Measurements from ENCODE around the gene CALCA. TPM values are rescaled to one million over a fixed set of nuclear protein-coding genes. Genes with fewer than 3 reads are reported as not detected.
A peak's percentile ranks its signal among the peaks of the same experiment; 100 is the strongest.
"Not testable (repeated sequence)": the region's sequence is repeated elsewhere in the genome, so short reads cannot be mapped to it uniquely, and the experiment has no call there.

CALCA gene, protein sequence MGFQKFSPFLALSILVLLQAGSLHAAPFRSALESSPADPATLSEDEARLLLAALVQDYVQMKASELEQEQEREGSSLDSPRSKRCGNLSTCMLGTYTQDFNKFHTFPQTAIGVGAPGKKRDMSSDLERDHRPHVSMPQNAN
- not detected for total RNA-seq

DNA sequence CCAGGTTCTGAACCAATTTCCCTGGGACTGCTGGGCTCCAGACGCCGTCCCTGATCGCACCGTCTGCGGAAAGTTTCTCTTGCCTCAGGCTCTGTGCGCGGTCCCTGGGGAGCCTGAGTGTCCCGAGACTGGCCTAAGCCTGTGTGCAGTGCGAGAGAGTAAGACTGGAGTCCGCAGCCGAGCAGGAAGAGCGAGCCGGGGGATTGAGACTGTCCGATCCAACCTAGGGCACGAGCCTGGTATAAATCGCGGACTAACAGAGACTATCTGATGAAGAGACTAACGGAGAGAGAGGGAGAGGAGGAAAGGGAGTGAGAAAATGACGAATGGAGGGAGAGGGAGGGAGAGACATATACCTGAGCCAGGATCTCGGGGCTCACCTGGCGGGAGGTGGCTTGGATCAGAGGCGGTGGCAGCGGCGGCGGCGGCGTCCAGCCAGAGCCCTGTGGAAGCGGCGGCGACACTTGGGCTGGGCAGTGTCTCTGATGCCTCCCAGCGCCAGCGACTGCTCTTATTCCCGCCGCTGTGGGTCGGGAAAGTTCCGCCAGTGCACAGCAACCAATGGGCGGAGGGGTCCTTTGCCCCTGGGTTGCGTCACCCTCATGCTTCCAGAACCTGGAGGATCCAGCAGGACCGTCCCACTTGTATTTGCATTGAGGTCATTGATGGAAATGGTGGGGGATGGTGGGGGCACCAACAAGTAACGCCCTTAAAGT is at the start of gene CALCA:
Gene CALCA, minus strand, starts transcription at position 487 of the 716 bp plus-strand sequence. CDS start 1,159 bp downstream, outside the sequence.
- Mint-ChIP-seq H3K36me3 (no peaks in the 10 kb centered on the region), H3K27ac (no peak within 1 kb of the TSS), H3K27me3 (peaks cover 58 to 67% of the 10 kb centered on the region in 2 donors), H3K9me3 (no peaks in the 10 kb centered on the region), H3K4me1 (ENCODE audit: low read depth in 2 of 2) (peaks cover 21 to 24% of the 10 kb centered on the region in 2 donors), H3K4me3 (peak within 1 kb of the TSS; percentile 67)
- ATAC-seq (no peak), DNase-seq (ENCODE audit: low spot score) (no peak)

DNA sequence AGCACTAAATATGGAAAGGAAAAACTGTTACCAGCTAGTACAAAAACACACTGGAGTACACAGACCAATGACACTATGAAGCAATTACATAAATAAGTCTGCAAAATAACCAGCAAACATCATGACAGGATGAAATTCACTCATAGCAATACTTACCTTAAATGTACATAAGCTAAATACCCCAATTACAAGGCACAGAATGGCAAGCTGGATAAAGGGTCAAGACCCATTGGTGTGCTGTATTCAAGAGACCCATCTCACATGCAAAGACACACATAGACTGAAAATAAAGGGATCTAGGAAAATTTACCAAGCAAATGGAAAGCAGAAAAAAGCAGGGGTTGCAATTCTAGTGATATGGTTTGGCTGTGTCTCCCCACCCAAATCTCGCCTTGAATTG is 44.0 kb upstream of the CALCA start:
- no peak for DNase-seq (ENCODE audit: low spot score)
- H3K4me1 Mint-ChIP-seq (ENCODE audit: low read depth in 2 of 2), result no peaks in the 10 kb centered on the region

DNA sequence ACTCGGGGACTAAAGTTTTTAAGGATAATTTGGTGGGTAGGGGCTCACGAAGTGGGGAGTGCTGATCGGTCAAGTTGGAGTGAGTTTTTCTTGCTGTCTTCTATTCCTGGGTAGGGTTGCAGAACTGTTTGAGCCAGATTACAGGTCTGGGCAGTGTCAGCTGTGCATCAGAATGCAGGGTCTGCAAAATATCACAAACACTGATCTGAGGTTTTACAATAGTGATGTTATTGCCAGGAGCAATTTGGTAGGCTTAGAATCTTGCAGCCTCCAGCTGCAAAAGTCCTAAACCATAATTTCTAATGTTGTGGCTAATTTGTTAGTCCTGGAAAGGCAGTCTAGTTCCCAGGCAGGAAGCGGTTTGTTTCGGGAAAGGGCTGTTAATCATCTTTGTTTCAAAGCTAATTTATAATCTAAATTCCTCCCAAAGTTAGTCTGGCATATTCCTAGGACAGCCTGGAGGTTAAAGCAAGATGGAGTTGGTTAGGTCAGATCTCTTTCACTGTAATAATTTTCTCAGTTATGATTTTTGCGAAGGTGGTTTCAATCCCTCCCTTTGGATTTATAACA is 39.7 kb upstream of the CALCA start:
- ATAC-seq (no peak), DNase-seq (ENCODE audit: low spot score) (no peak)
- no peaks in the 10 kb centered on the region for H3K4me1 Mint-ChIP-seq (ENCODE audit: low read depth in 2 of 2)
- no peak overlapping the region for H3K27ac Mint-ChIP-seq
- H3K9me3 Mint-ChIP-seq, result peaks cover 10% of the 10 kb centered on the region
- peaks cover 22 to 51% of the 10 kb centered on the region in 2 donors for H3K27me3 Mint-ChIP-seq
- H3K36me3 Mint-ChIP-seq, result peaks cover 19% of the 10 kb centered on the region
- H3K4me3 Mint-ChIP-seq, result no peak overlapping the region

More for the DNA sequence above, 44.0 kb upstream of the CALCA start:
- no peak overlapping the region for H3K4me3 Mint-ChIP-seq
- peaks cover 21 to 59% of the 10 kb centered on the region in 2 donors for H3K27me3 Mint-ChIP-seq
- H3K9me3 Mint-ChIP-seq, result peaks cover 13% of the 10 kb centered on the region
- peaks cover 40% of the 10 kb centered on the region for H3K36me3 Mint-ChIP-seq
- ATAC-seq, result no peak
- no peak overlapping the region for H3K27ac Mint-ChIP-seq

DNA sequence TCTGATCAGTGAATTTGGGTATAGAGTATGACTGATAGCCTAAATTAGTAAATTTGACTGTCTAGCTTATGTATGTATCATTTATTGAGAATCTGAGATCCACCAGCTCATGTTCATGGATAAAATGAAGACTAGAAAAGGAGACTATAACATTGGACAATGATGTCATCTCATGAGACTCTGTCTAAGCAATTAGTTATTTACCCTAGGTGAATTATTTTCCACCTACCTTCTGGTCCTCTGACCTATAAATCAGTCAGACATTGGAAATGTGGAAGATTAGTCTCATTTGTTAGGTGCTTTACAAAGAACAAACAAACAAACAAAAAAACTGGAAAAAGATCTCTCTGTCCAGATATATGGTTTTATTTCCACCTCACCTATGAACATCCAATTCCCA is 38.7 kb upstream of the CALCA start:
- Mint-ChIP-seq H3K4me1 (ENCODE audit: low read depth in 2 of 2) (no peaks in the 10 kb centered on the region), H3K9me3 (peaks cover 5% of the 10 kb centered on the region), H3K36me3 (peaks cover 10% of the 10 kb centered on the region), H3K27ac (no peak overlapping the region), H3K4me3 (no peak overlapping the region), H3K27me3 (peaks cover 19 to 49% of the 10 kb centered on the region in 2 donors)
- no peak for DNase-seq (ENCODE audit: low spot score)
- ATAC-seq, result no peak

DNA sequence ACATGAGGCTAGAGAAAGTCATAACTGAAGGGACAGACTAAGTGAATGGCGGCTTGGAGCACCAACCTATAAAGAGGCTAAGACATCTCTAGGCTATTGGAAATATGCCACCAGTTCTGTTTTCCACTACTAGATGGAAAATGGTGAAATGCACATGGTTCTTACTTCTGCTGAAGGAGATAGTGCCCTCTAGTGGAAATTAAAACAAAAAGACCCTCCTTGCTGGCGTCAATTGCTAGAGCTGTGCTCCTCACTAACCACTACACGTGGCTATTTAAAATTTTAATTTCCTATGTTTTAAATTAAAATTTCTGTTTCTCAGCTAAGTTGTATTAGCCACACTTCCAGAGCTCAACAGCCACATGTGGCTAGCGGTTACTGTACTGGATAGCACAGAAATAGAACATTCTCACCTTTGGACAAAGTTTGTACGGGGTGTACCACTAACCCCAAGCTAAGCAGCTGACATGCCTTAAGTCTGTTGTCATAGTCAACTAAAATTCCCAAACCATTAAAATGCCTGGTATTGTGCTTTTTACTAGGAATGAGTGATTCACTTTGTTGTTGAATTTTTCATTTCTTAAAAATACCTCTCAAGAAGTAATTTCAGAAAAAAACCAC is 34.1 kb upstream of the CALCA start:
- no peak for DNase-seq (ENCODE audit: low spot score)
- H3K4me1 Mint-ChIP-seq (ENCODE audit: low read depth in 2 of 2), result no peaks in the 10 kb centered on the region

DNA sequence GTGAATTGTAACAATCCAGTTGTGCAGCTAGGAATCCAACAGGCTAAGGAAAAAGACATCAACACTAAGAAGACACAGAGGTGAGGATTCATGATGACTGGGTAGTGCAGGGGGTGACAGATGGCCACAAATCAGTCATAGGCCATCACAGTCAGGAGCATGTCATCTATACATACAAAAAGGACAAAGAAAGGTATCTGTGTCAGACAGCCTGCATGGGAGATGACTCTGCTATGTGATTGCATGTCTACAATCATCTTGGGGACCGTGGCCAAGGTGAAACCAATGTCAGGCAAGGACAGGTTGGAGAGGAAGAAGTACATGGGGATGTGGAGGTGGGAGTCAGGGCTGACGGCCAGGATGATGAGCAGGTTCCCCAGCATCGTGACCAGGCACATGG is 16.0 kb upstream of the CALCA start:
- not testable (repeated sequence) for ATAC-seq; H3K4me1 Mint-ChIP-seq (ENCODE audit: low read depth in 2 of 2); H3K4me3 Mint-ChIP-seq; H3K9me3 Mint-ChIP-seq; H3K36me3 Mint-ChIP-seq; DNase-seq (ENCODE audit: low spot score); H3K27ac Mint-ChIP-seq
- H3K27me3 Mint-ChIP-seq, result peaks cover 8 to 19% of the 10 kb centered on the region in 2 donors

More for the DNA sequence above, 34.1 kb upstream of the CALCA start:
- no peak for ATAC-seq
- Mint-ChIP-seq H3K9me3 (no peaks in the 10 kb centered on the region), H3K27me3 (peaks cover 24 to 48% of the 10 kb centered on the region in 2 donors), H3K36me3 (no peaks in the 10 kb centered on the region), H3K4me3 (no peak overlapping the region), H3K27ac (no peak overlapping the region)

DNA sequence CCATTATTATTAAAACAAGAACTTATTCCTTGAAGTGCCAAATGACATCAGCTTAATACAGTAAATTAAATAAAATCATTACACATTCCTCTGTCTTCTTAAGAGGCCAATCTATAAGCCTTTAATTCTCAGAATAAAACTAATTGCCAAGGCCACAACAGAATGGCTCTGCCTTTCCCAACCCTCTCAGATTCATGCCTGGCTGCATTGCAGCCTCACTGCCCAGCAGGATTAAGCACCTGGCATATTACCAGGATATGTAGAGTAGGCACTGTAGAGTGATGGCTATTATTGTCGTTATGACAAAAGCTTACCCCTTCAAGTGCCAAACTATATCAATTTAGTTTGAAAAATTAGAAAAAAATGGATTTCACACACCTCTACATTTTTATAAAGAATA is 9.4 kb upstream of the CALCA start:
- Mint-ChIP-seq H3K27me3 (peaks cover 25 to 26% of the 10 kb centered on the region in 2 donors), H3K4me1 (ENCODE audit: low read depth in 2 of 2) (no peaks in the 10 kb centered on the region), H3K36me3 (no peaks in the 10 kb centered on the region), H3K9me3 (no peaks in the 10 kb centered on the region), H3K27ac (no peak overlapping the region), H3K4me3 (no peak overlapping the region)
- DNase-seq (ENCODE audit: low spot score) (no peak), ATAC-seq (no peak)

DNA sequence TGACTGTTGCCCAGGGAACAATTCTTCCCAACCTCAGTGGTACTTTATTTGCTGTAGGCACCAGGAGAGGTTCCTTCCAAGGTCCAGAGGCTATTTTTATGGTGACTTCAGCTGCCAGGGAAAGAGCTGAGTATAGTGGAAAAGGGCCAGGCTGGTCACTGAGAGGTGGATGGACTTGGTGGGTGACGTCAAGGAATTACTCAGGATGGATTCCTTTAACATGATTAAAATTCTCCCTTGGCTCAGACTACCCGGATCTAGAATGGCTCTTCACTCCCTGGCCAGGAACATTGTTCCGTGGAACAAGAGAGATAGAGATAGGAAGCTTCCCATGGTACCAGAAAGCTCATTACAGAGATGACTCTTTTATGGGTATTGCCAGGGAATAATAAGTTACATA is 8.7 kb upstream of the CALCA start:
- Mint-ChIP-seq H3K4me1 (ENCODE audit: low read depth in 2 of 2) (no peaks in the 10 kb centered on the region), H3K36me3 (no peaks in the 10 kb centered on the region), H3K9me3 (no peaks in the 10 kb centered on the region), H3K4me3 (no peak overlapping the region), H3K27me3 (peaks cover 29 to 32% of the 10 kb centered on the region in 2 donors), H3K27ac (no peak overlapping the region)
- no peak for ATAC-seq
- DNase-seq (ENCODE audit: low spot score), result no peak

DNA sequence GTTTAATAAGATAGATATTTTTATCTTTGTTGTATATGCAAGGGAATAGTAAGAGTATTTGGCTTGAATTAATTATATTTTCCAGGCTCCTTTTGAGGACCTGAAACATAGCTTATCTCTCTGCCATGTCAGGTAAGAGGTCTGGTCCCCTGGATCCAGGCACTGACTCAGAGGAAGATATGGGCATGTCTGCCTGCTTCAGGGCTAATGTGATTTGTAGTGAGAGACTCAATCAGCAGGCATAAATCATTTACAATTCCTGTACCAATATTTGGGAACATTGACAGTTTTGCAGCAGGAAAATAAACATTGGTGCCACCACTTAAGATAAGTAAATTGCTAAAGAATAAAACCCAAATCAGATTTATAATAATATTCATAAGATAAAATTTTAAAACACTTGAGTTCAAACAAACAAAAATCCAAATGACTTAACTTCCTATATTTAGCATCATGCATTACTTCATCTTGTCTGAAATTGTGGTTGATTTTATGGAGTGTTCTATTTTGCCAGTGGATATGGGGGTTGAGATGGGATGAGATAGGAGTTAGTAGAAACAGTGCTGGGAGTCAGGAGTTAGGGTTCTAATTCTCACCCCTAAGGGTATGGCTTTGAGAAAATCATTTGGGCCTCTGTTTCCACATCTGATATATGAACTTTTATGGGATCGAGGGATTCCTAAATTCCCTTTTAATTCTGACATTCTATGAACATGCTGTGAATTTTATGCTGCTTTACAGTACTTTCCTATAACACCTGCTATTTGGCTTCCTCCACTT is 5.1 kb upstream of the CALCA start:
- Mint-ChIP-seq H3K4me1 (ENCODE audit: low read depth in 2 of 2) (peaks cover 17 to 19% of the 10 kb centered on the region in 2 donors), H3K27ac (no peak overlapping the region), H3K4me3 (no peak overlapping the region), H3K27me3 (peaks cover 48 to 54% of the 10 kb centered on the region in 2 donors), H3K36me3 (no peaks in the 10 kb centered on the region), H3K9me3 (no peaks in the 10 kb centered on the region)
- ATAC-seq, result no peak
- DNase-seq (ENCODE audit: low spot score), result no peak

DNA sequence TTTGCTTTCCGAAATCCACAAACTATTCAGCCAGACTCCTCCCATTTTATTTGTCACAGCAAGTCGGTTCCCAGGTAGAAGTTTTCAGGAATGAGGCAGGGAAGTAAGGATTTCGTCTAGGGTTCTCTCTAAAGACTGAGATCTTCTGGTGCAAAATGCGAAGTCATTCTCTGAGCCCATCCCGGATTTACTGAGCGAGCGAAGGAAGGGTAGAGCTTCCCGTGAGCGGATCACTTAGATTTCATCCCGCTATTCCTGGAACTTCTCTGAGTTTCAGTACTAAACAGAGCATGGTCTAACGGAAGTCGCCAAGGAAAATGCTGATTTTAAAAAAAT is 3.1 kb upstream of the CALCA start:
- no peak overlapping the region for H3K27ac Mint-ChIP-seq
- H3K27me3 Mint-ChIP-seq, result peaks cover 53 to 59% of the 10 kb centered on the region in 2 donors

DNA sequence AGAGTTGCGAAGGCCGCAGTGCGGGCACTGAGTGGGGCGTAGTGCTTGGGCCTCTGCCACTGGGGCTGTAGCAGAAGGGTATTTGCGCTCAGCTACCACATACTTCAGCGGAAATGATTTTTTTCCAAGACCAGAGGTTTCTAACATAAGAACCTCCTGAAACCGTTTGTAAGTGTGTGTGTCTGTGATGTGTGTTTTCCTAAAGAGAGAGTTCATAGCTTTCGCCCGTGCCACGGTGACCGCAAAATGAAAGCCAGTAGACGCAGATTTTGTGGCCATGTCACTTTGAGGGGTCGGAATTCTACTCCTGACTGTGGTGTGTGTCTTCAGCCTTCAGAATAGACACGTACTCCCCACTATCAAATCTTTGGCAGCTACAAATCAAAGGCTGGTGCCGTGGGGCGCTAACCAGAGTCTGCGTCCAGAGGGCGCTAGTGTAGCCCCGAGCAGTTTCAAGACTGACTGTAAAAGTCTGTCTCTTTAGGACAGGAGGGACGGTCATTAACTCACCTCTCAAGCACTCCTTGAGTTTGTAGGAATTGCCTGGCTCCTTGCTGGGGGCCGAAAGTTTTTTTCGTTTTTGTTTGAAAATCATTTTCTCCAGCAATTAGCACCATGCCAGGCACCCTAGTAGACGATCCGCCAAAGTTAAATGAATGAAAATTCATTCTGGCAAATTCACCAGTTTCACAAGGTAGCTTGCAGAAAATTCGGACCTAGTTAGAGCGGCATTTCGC is 2.5 kb upstream of the CALCA start:
- H3K36me3 Mint-ChIP-seq, result no peaks in the 10 kb centered on the region
- no peak for DNase-seq (ENCODE audit: low spot score)
- no peaks in the 10 kb centered on the region for H3K9me3 Mint-ChIP-seq
- no peak overlapping the region for H3K27ac Mint-ChIP-seq
- H3K4me1 Mint-ChIP-seq (ENCODE audit: low read depth in 2 of 2), result peaks cover 21 to 24% of the 10 kb centered on the region in 2 donors
- peaks cover 54 to 58% of the 10 kb centered on the region in 2 donors for H3K27me3 Mint-ChIP-seq
- peak; percentile 58 to 60 for ATAC-seq
- peak overlapping the region; percentile 60 for H3K4me3 Mint-ChIP-seq

More for the DNA sequence above, 3.1 kb upstream of the CALCA start:
- H3K9me3 Mint-ChIP-seq, result no peaks in the 10 kb centered on the region
- no peaks in the 10 kb centered on the region for H3K36me3 Mint-ChIP-seq
- no peak overlapping the region for H3K4me3 Mint-ChIP-seq
- H3K4me1 Mint-ChIP-seq (ENCODE audit: low read depth in 2 of 2), result peaks cover 21 to 24% of the 10 kb centered on the region in 2 donors
- DNase-seq (ENCODE audit: low spot score) (no peak), ATAC-seq (no peak)

DNA sequence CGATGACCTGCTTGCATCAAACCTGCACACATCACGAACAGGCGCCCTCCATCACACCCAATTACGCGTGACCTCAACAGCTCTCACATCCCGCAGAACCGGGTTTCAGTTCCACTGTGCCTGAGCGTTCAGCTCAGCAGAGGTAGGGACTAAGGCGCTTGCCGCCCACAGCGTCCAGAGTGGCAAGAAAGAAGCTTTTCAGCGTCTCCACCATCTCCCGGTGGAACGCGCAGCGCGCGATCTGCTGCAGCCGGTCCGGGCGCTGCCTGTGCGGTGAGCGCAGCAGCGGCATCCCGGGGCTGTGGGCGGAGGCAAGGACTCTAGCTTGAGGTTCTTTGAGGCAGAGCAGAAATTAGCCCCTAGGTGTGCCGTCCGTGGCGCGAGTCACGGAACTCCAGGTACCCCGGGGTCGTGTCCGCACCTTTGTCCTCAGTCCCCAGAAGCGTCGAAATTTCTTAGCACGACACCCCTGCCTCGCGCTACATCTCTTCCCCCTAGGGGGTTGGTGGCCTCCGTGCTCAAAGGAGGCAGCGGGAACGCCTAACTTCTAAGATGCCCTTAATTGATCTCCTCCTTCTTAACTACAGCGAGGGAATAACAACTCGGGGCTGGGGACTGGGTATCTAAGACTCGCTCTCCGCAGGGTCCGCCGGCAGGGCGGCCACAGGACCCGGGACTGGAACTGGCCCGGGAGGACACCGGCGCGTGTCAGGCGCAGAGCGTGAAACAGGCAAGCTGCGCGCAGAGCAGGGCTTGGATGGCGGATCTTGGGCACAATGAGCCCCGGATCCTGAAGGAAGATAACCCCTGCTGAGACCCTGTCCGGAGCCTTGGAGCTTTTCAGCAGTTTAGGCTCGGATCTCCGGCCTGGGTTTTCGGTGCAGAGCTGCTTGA is 1.7 kb upstream of the CALCA start:
- ATAC-seq, result peak; percentile 20 to 34
- H3K36me3 Mint-ChIP-seq, result no peaks in the 10 kb centered on the region
- DNase-seq (ENCODE audit: low spot score), result no peak
- H3K27me3 Mint-ChIP-seq, result peaks cover 59 to 65% of the 10 kb centered on the region in 2 donors
- peaks cover 21 to 24% of the 10 kb centered on the region in 2 donors for H3K4me1 Mint-ChIP-seq (ENCODE audit: low read depth in 2 of 2)
- H3K9me3 Mint-ChIP-seq, result no peaks in the 10 kb centered on the region
- H3K4me3 Mint-ChIP-seq, result peak overlapping the region; percentile 67
- H3K27ac Mint-ChIP-seq, result no peak overlapping the region
